Measurements from ENCODE around the gene MAP6D1.
"Not testable (repeated sequence)": the region's sequence is repeated elsewhere in the genome, so short reads cannot be mapped to it uniquely, and the experiment has no call there.

Gene MAP6D1

DNA sequence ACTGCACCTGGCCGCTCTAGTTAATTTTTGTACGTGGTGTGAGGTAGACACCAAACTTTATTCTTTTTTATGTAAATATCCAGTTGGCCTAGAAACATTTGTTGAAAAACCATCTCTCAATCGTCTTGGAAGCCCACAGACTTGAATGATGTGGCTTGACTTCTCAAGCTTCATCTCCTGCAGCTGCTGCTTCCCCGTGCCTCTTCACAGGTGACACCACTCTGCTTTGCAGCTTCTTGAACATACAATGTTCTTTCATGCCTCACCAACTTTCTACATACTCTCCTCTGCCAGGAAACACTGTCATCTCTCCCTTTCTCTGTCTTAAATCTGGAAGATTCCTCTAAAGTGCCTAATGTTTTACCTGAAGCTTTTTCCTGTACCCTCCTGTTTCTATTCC lies 35.6 kb downstream of the MAP6D1 start:
- H3K4me3 ChIP-seq (ENCODE audit: low read depth, low read length), result no peak overlapping the region
- TF ChIP-seq, protein P1, sequence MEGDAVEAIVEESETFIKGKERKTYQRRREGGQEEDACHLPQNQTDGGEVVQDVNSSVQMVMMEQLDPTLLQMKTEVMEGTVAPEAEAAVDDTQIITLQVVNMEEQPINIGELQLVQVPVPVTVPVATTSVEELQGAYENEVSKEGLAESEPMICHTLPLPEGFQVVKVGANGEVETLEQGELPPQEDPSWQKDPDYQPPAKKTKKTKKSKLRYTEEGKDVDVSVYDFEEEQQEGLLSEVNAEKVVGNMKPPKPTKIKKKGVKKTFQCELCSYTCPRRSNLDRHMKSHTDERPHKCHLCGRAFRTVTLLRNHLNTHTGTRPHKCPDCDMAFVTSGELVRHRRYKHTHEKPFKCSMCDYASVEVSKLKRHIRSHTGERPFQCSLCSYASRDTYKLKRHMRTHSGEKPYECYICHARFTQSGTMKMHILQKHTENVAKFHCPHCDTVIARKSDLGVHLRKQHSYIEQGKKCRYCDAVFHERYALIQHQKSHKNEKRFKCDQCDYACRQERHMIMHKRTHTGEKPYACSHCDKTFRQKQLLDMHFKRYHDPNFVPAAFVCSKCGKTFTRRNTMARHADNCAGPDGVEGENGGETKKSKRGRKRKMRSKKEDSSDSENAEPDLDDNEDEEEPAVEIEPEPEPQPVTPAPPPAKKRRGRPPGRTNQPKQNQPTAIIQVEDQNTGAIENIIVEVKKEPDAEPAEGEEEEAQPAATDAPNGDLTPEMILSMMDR (IDR thresholded peaks at IDR 0.05; ENCODE audit: low read depth, low read length), result no peak

DNA sequence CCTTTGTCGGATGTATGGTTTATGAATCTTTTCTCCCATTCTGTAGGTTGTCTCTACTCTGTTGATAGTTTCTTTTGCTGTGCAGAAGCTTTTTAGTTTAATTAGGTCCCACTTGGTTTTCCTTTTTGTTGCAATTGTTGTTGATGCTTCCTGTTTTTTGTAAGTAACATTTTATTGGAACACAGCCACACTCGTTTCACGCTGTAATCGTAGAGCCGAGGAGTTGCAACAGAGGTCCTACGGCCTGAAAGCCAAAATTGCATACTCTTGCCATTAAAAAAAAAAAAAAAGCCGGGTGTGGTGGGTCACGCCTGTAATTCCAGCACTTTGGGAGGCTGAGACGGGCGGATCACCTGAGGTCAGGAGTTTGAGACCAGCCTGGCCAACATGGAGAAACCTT lies 40.9 kb downstream of the MAP6D1 start:
- not testable (repeated sequence) for H3K4me3 ChIP-seq (ENCODE audit: low read depth, low read length)

DNA sequence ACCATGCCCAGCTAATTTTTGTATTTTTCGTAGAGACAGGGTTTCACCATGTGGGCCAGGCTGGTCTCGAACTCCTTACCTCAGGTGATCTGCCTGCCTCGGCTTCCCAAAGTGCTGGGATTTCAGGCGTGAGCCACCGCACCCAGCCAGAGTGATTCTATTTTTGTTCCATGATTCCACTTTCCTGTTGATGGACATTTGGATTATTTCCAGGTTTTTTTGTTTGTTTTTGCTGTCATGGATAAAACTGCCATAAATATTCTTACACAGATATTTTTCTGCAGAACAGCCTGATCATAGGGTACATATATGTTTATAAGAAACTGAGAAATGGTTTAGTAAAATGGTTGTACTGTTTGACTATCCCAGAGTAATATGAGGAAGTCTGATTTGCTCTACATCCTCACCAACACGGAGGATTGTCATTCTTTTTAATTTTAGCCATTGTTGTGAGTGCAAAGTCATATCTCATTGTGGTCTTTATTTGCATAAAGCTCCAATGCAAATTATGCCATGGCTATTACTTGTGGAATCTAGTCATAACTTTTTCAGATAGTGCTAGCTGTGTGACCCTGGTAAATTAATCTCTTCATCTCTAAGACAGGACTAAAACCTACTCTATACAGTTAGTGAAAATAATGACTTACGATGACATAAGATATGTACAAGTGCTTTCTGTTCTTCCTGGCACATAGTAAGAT lies 42.7 kb downstream of the MAP6D1 start:
- no peak overlapping the region for H3K4me3 ChIP-seq (ENCODE audit: low read depth, low read length)
- TF ChIP-seq, protein P1 (IDR thresholded peaks at IDR 0.05; ENCODE audit: low read depth, low read length), result no peak

DNA sequence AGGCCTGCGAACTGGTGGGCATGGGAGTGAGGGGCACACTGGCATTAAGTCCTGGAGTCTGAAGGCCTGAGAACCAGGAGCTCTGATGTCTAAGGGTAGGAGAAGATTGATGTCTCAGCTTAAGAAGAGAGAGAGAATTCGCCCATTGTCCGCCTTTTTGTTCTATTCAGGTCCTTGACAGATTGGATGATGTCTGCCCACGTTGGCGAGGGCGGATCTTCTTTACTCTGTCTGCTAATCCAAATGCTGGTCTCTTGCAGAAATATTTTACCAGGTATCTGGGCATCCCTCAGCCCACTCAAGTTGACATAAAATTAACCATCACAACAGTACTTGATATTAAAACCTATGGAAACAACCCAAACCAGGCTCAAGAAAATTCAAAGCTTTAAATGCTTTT lies 44.1 kb downstream of the MAP6D1 start:
- no peak overlapping the region for H3K4me3 ChIP-seq (ENCODE audit: low read depth, low read length)
- TF ChIP-seq, protein P1 (IDR thresholded peaks at IDR 0.05; ENCODE audit: low read depth, low read length), result no peak

DNA sequence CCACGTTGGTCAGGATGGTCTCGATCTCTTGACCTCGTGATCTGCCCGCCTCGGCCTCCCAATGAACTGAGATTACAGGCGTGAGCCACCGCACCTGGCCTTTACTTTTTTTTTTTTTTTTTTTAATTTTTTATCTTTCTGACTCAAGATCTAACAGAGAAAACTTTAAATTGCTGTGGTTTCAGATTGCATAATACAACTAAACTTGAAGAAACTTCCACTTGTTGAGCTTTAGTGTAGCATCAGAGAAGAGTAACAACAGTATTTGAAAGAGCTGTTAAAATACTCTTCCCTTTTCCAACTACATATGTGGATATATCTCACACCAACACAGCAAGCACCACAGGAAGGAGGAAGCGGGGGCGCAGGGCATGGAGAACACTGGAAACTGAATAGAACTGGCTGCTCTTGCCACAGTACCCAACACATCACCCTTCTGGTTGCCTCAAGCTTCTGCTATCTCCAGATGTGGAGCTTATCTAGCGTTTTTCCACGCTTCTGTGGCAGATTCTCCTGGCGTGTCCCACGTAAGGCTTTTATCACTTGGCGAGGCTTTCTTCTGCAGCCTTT lies 45.4 kb downstream of the MAP6D1 start:
- TF ChIP-seq, protein P1 (IDR thresholded peaks at IDR 0.05; ENCODE audit: low read depth, low read length), result no peak
- no peak overlapping the region for H3K4me3 ChIP-seq (ENCODE audit: low read depth, low read length)

DNA sequence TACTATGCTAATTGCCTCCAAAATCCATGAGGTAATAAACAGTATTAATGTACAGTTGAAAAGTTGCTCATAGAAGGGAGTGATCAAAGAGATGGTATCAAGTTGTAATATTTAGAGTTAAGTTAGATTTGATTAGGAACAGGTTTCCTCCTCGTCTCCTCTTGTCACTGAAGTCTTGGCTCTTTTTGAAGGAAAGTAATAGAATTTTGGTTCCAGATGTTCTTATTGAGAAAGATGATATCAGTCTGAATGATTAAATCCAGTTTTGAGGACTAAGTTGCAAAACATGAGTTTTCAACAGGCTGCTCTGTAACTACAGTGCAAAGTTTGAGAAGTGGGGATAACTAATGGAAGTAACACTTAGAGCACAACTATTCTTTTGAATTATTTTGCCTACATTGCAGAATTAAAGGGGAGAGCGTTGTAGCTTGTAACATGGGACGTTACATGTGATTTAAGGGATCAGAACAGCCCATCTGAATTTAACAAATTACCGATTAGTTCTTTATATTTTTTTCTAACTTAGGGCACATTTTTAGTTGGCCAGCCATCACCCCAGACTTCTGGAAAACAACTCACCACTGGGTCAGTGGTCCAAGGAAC lies 48.3 kb downstream of the MAP6D1 start:
- no peak overlapping the region for H3K4me3 ChIP-seq (ENCODE audit: low read depth, low read length)
- TF ChIP-seq, protein P1 (IDR thresholded peaks at IDR 0.05; ENCODE audit: low read depth, low read length), result no peak

DNA sequence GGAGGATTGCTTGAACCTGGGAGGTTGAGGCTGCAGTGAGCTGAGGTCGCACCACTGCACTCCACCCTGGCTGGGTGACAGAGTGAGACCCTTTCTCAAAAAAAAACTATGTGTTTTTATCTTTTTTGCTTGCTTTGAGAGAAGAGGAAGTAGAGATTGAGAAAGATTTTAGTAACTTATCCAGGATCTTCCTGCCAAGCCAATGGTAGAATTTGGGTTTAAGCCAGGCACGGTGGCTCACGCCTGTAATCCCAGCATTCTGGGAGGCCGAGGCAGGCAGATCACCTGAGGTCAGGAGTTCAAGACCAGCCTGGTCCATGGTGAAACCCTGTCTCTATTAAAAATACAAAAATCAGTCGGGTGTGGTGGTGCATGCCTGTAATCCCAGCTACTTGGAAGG lies 48.9 kb downstream of the MAP6D1 start:
- not testable (repeated sequence) for H3K4me3 ChIP-seq (ENCODE audit: low read depth, low read length)

DNA sequence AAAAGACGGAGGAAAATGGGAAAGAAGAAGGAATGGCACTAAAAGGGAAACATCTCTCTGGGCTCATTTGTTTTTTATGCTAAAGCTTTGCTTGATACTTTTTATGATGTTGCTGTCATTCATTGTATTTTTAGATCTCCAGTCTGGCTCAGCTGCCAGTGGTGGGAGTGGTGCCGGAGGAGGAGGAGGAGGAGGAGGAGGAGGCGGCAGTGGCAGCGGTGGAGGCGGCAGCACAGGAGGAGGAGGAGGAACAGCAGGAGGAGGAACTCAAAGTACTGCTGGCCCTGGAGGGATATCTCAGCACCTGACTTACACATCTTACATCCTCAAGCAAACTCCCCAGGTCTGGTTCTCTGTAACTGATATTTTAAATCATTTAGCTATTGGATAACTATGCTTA lies 49.6 kb downstream of the MAP6D1 start:
- TF ChIP-seq, protein P1 (IDR thresholded peaks at IDR 0.05; ENCODE audit: low read depth, low read length), result no peak
- no peak overlapping the region for H3K4me3 ChIP-seq (ENCODE audit: low read depth, low read length)

Data from WI38 (cell line).